ENCODE results near the gene APBB2.

DNA sequence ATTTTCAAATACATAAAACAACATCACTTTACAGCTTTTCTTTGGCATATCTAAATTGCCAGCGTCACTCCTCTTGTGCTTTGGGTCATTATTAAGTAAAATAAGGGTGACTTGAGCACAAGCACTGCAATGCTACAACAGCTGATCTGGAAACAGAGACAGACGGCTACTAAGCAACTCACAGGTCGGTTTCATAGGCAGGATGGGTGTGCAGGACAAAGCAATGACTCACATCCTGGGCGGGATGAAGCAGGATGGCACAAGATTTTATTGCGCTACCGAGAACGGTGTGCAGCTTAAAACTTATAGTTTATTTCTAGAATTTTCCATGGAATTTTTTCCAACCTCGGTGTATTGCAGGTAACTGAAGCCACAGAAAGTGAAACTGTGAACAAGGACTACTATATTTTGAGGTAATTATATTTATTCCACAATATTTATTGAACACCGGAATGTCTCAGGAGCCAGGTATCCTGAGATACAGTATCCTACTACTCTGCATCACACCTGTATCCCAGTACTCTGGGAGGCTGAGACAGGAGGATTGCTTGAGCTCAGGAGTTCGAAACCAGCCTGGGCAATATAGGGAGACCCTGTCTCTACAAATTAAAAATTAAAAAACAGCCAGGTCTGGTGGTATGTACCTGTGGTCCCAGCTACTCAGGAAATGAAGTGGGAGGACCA, 215.5 kb downstream of the APBB2 start:
- TF ChIP-seq, protein P1, sequence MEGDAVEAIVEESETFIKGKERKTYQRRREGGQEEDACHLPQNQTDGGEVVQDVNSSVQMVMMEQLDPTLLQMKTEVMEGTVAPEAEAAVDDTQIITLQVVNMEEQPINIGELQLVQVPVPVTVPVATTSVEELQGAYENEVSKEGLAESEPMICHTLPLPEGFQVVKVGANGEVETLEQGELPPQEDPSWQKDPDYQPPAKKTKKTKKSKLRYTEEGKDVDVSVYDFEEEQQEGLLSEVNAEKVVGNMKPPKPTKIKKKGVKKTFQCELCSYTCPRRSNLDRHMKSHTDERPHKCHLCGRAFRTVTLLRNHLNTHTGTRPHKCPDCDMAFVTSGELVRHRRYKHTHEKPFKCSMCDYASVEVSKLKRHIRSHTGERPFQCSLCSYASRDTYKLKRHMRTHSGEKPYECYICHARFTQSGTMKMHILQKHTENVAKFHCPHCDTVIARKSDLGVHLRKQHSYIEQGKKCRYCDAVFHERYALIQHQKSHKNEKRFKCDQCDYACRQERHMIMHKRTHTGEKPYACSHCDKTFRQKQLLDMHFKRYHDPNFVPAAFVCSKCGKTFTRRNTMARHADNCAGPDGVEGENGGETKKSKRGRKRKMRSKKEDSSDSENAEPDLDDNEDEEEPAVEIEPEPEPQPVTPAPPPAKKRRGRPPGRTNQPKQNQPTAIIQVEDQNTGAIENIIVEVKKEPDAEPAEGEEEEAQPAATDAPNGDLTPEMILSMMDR (IDR thresholded peaks at IDR 0.05): no peak
- TF ChIP-seq POLR2A (IDR thresholded peaks at IDR 0.05): no peak
